HFF-Myc (cell line): ENCODE results near the gene ACADSB.

Source experiments
- DNase-seq: peaks from one replicate; pipeline ENCODE4 v3.0.0-alpha.2; 2011; ENCODE audit warnings: low read depth; ENCODE audit errors: extremely low read depth
- H3K4me3 ChIP-seq: replicated peaks from 2 replicates; pipeline ENCODE4 v1.5.1; 2011; ENCODE audit warnings: low read depth, mild to moderate bottlenecking, control low read depth, low read length
- TF ChIP-seq, protein P1 (sequence below): IDR thresholded peaks from 2 replicates; pipeline ENCODE4 v1.5.1; 2012; ENCODE audit warnings: mild to moderate bottlenecking, low read depth, low read length, control low read depth; ENCODE audit errors: missing control alignments

ACADSB gene

DNA sequence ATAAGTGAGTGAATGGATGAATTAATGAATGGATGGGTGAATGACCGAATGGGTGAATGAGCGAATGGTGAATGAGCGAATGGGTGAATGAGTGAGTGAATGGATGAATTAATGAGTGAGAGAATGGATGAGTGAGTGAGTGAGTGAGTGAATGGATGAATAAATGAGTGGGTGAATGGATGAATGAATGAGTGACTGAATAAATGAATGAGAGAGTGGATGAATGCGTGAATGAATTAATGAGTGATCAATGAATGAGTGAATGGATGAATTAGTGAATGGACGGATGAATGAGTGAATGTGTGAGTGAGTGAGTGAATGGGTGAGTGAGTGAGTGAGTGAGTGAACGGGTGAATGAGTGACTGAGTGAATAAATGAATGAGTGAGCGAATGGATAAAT, 77.5 kb downstream of the ACADSB start:
- no peak for DNase-seq
- TF ChIP-seq, protein P1, sequence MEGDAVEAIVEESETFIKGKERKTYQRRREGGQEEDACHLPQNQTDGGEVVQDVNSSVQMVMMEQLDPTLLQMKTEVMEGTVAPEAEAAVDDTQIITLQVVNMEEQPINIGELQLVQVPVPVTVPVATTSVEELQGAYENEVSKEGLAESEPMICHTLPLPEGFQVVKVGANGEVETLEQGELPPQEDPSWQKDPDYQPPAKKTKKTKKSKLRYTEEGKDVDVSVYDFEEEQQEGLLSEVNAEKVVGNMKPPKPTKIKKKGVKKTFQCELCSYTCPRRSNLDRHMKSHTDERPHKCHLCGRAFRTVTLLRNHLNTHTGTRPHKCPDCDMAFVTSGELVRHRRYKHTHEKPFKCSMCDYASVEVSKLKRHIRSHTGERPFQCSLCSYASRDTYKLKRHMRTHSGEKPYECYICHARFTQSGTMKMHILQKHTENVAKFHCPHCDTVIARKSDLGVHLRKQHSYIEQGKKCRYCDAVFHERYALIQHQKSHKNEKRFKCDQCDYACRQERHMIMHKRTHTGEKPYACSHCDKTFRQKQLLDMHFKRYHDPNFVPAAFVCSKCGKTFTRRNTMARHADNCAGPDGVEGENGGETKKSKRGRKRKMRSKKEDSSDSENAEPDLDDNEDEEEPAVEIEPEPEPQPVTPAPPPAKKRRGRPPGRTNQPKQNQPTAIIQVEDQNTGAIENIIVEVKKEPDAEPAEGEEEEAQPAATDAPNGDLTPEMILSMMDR: no peak
- H3K4me3 ChIP-seq: no peak overlapping the region

DNA sequence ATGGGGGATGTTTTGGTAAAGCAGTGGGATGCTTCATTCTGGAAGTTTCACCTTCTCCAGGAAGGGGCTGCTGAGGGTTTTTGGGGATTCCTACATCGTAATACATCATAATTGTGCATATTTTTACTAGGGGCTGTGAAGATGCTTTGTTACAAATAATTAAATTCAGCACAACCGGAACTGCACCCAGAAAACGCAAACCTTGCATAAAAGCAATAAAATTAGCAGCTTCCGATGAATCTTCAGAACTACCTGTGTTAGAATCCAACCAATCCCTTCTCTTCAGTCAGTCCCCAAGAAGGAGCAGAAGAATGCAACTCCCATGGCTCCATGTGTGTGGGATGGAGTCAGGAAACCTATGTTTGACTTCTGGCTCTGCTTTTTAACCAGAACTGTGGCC, 78.5 kb downstream of the ACADSB start:
- TF ChIP-seq, protein P1: no peak
- DNase-seq: no peak
- H3K4me3 ChIP-seq: no peak overlapping the region

DNA sequence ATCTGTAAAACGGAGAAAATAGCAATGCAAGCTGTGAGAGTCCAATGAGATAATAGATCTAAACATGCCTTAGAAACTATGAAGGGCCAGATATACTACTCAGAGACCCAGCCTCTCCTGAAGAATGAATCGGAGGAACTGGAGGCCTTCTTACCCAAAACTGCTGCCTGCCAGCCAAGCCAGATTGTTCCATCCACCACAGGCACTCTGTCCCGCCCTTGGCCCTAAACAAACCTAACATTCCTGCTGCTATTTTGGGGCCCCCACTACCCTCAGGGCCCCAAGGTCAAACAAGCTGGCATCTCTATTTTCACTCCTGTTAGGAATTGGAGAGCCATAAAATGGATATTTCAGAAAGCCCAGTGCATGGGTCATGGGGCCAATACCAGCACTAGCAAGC, 79.0 kb downstream of the ACADSB start:
- TF ChIP-seq, protein P1: no peak
- no peak for DNase-seq
- no peak overlapping the region for H3K4me3 ChIP-seq

DNA sequence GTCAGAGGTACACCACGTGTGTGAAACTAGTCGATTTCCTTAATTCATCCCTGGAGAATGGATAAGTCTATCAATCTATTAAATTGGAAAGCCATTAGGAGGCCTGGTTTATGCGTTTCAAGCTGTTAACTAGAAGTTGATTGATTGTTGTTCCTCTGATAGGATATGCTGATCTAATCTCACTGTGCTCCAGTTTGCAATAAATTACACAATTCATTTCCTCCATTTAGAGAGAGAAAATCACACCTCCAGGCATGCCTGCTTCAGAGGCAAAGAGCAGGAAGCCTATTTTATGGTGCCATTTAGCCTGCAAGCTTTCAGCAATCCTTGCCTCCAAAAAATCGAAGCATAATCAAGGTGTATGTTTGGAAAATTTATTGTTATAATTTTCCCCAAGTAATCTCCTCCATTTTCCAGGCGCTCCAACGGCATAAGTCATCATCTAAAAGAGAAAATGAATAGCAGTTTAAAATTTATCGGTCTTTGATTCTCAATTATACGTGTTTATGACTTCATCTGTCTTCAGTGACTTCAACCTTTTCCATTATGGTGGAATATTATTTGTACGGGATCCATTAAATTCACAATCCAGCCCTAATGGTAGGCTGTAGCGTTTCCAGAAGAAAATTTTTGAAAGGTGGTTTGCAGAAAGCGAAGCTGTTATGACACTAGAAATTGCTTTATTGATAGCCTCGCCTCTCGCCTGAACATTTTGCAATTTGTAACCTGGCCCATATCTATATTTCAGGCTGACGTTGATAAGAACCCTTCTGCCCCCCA, 84.0 kb downstream of the ACADSB start:
- no peak overlapping the region for H3K4me3 ChIP-seq
- DNase-seq: no peak
- TF ChIP-seq, protein P1: no peak

DNA sequence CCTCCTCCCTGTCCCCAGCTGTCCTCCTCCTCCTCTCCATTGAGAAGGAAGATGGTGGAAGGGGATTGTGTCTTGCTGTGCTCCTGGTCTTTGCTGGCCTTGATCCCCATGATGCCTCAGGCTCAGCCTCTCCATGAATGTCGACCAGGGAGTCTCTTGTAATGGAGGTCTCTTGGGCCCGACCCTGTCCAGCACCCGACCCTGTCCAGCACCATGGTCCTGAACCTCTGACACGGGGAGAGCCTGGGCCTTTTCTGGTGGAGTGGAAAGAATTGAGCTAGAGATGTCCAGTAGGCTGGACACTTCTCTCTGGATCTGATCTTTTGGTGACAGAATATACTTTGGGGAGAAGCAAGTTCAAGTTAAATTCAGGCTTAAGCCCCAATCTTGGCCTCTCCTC, 84.7 kb downstream of the ACADSB start:
- no peak for DNase-seq
- H3K4me3 ChIP-seq: no peak overlapping the region
- TF ChIP-seq, protein P1: no peak

DNA sequence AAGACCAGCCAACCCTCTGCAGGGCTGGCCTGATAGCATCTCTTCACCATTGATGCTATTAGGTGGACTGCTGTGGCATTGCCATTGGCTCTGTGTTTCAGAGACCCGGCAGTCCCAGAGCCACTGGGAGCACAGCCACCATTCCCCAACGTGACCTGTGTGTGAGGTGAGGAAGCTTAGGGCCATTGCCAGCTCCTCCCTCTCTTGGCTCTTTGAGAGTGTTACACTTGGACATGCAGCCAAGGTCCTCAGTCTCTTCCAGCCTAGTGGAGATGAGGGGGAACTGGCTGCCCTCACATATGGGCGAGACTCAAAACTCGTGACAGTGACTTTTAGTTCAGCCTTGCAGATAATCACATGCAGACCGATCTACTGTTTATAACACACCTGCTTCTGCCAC, 87.6 kb downstream of the ACADSB start:
- H3K4me3 ChIP-seq: no peak overlapping the region
- TF ChIP-seq, protein P1: no peak
- DNase-seq: no peak

DNA sequence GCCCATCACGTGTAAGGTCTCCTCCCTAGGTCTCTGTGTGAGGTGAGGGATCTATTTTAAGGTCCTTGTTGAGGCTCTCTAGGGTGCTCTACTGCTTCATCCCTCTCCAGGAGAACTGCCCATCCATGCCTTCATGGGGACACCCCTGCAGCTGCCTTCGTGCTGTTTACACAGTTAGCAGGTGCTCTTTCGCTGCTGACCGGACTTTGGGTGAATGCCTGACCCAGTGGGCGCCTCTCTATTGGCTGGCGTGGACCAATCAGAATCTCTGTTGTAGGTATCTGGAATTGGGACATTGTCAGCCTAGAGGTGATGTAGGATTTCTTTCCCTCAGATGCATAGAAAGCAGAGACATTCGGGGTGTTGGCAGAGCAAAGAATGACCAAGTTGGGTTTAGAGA, 88.2 kb downstream of the ACADSB start:
- H3K4me3 ChIP-seq: no peak overlapping the region
- TF ChIP-seq, protein P1: no peak
- no peak for DNase-seq
